ENCODE data around the gene STIM2.

DNA sequence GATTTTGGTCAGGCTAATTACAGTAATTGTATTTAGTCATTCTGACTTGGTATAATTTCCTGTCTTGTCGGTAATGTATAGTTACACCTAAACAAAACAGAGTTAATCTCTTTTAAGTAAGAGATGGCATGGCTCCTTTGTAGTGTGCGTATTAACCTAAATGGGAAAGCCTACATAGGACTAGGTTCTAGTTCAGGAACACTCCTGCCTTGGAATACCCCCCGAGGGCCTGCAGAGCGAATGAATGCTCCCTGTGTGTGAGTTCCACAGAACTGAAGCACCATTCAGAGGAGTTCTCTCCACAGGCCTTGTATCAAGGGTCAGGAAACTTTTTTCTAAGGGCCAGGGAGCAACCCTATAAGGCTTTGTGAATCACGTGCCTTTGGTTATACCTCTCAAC lies 44.9 kb upstream of the STIM2 start:
- TF ChIP-seq, protein P1, sequence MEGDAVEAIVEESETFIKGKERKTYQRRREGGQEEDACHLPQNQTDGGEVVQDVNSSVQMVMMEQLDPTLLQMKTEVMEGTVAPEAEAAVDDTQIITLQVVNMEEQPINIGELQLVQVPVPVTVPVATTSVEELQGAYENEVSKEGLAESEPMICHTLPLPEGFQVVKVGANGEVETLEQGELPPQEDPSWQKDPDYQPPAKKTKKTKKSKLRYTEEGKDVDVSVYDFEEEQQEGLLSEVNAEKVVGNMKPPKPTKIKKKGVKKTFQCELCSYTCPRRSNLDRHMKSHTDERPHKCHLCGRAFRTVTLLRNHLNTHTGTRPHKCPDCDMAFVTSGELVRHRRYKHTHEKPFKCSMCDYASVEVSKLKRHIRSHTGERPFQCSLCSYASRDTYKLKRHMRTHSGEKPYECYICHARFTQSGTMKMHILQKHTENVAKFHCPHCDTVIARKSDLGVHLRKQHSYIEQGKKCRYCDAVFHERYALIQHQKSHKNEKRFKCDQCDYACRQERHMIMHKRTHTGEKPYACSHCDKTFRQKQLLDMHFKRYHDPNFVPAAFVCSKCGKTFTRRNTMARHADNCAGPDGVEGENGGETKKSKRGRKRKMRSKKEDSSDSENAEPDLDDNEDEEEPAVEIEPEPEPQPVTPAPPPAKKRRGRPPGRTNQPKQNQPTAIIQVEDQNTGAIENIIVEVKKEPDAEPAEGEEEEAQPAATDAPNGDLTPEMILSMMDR (IDR thresholded peaks at IDR 0.05 in 4 of 5, conservative IDR thresholded peaks at IDR 0.05 in 1 of 5), result no peak
- no peak for TF ChIP-seq POLR2A (IDR thresholded peaks at IDR 0.05)

All from gastrocnemius medialis (tissue), 4 donors.